GM08714 (cell line): ENCODE data around the gene ZNF300.
"Not testable (repeated sequence)": the region's sequence is repeated elsewhere in the genome, so short reads cannot be mapped to it uniquely, and the experiment has no call there.

Experiments
- H3K4me3 ChIP-seq: fragments of 200-500 bp; sonication (Bioruptor generic); 2 replicates; pipeline ENCODE4 v1.5.1; 2014; ENCODE audit warnings: mild to moderate bottlenecking, low read length, inconsistent platforms
- ZNF274 ChIP-seq: IDR thresholded peaks from 2 replicates; pipeline ENCODE4 v1.6.1; 2012; ENCODE audit warnings: mild to moderate bottlenecking, low read depth, low read length

ZNF300 gene

DNA sequence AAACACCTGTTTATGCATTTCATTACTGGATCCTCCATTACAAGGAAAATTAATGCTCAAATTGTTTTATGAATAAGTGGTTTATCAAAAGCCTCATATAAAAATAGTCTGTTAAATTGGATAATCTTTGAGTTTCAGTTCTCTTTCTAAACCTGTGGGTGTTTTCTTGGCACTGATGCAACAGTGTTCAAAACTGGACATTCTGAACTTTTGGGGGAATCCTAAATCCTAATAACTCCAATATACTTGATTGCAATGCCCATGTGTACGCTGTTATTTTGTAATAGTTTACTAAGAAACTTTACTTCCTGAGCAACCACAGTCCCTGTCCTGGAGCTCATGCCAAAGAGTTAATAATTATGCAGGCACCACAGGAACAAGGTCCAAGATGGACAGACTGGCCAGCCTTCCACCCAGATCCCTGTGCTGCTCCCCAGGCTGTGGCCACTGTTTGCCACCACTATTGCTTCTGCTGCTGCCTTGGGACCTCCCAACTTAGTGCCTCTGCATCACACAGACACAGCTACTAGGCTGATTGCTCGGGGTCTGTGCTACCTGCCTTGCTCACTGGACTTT is 44.4 kb downstream of the ZNF300 start:
- TF ChIP-seq ZNF274, result no peak
- H3K4me3 ChIP-seq, result no peak overlapping the region

DNA sequence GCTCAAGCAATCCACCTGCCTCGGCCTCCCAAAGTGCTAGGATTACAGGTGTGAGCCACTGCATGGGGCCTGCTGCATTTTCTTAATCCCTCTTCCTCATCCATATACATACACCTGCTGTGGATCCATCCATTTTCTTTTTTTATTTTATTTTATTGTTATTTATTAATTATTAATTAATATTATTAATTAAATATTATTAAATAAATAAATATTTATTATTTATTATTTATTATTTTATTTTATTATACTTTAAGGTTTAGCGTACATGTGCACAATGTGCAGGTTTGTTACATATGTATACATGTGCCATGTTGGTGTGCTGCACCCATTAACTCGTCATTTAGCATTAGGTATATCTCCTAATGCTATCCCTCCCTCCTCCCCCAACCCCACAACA is 48.1 kb downstream of the ZNF300 start:
- H3K4me3 ChIP-seq, result not testable (repeated sequence)

- H3K4me3 ChIP-seq, result no peak overlapping the region
- TF ChIP-seq ZNF274, result no peak
Observed at GRCh38 chr5:150853561-150853960, 51.2 kb downstream of the ZNF300 start.

- no peak overlapping the region for H3K4me3 ChIP-seq
- TF ChIP-seq ZNF274, result no peak
Observed at GRCh38 chr5:150851039-150851438, 53.7 kb downstream of the ZNF300 start.

DNA sequence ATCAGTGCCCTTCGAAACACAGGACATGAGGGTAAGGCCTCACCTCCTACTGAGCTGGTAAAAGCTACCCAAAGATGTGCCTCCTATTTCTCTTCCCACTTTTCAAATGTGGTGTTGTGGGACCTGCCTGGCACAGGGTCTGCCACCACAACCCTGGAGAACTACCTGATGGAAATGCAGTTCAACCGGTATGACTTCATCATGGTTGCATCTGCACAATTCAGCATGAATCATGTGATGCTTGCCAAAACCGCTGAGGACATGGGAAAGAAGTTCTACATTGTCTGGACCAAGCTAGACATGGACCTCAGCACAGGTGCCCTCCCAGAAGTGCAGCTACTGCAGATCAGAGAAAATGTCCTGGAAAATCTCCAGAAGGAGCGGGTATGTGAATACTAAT is 56.5 kb downstream of the ZNF300 start:
- no peak for TF ChIP-seq ZNF274
- no peak overlapping the region for H3K4me3 ChIP-seq

- no peak overlapping the region for H3K4me3 ChIP-seq
- no peak for TF ChIP-seq ZNF274
Observed at GRCh38 chr5:150847334-150847695, 57.5 kb downstream of the ZNF300 start.

DNA sequence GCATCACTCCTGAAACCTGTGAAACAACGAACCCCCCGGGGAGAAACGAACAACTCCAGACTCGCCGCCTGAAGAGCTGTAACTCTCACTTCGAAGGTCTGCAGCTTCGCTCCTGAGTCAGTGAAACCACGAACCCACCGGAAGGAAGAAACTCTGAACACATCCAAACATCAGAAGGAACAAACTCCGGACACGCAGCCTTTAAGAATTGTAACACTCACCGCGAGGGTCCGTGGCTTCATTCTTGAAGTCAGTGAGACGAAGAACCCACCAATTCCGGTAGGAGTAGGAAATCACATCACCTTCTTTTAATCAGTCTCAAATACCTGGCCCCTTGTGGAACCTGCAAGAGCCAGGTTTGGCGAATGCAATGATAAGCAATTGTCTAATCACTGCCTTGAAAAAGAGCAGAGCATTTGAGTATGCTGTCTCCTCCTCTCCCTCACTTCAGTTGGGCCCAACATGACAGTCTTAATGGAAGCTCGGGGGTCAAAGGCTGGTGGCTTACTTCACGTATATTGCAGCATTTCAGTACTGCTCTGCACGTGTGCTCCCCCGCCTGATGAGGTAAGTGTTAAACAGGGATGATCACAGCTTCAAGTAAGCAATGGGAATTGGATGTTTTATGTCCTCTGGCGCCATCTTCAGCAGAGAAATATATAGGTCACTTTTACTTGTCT is 58.0 kb downstream of the ZNF300 start:
- H3K4me3 ChIP-seq, result peak overlapping the region; percentile 15; the same call in 1 of the 2 replicates
- TF ChIP-seq ZNF274, result no peak

GRCh38 chr5:150846308-150846653 is 58.5 kb downstream of the ZNF300 start, which contains the start of gene IRGM:
TSS of gene IRGM (plus strand) at chr5:150846521. CDS start at chr5:150848124, 1,603 bp downstream.
- H3K4me3 ChIP-seq, result peak within 1 kb of the TSS; percentile 15; the same call in 1 of the 2 replicates

GRCh38 chr5:150845185-150845859 is 59.5 kb downstream of the ZNF300 start:
- H3K4me3 ChIP-seq, result not testable (repeated sequence)
